SK-N-SH treated with all-trans-retinoic acid at 6 μM for 48 hours (cell line): ENCODE data around the gene AHRR.

Source experiments
- ATAC-seq: fragments of 200-7000 bp; cut with Tn5 transposase; 3 replicates; pipeline ENCODE4 v1.9.1; 2020; ENCODE audit warnings: mild to moderate bottlenecking, moderate library complexity
- ARNTL ChIP-seq: fragments of 450-650 bp; formaldehyde crosslinking; IDR thresholded peaks from 2 replicates; pipeline ENCODE4 v1.5.0; 2020; ENCODE audit warnings: low read depth, mild to moderate bottlenecking, moderate library complexity, borderline replicate concordance
- BACH2 ChIP-seq: fragments of 250-450 bp; sonication (Bioruptor Pico); IDR thresholded peaks from 2 replicates; pipeline ENCODE4 v1.9.0; 2021; ENCODE audit warnings: mild to moderate bottlenecking, borderline replicate concordance
- CSDC2 ChIP-seq: fragments of 250-450 bp; sonication (Bioruptor Pico); IDR thresholded peaks from 2 replicates; pipeline ENCODE4 v1.5.0; 2020; ENCODE audit warnings: mild to moderate bottlenecking, moderate library complexity
- CSRNP3 ChIP-seq: fragments of 250-450 bp; sonication (Bioruptor Pico); IDR thresholded peaks from 2 replicates; pipeline ENCODE4 v1.5.1; 2021; ENCODE audit warnings: mild to moderate bottlenecking, moderate library complexity
- ESRRG ChIP-seq: fragments of 250-450 bp; sonication (Bioruptor Pico); IDR thresholded peaks from 2 replicates; pipeline ENCODE4 v1.6.1; 2021; ENCODE audit warnings: mild to moderate bottlenecking
- GLIS3 ChIP-seq: fragments of 250-450 bp; sonication (Bioruptor Pico); IDR thresholded peaks from 2 replicates; pipeline ENCODE4 v1.5.0; 2020; ENCODE audit warnings: mild to moderate bottlenecking, moderate library complexity
- ISL1 ChIP-seq: fragments of 250-450 bp; sonication (Bioruptor Pico); IDR thresholded peaks from 2 replicates; pipeline ENCODE4 v2.1.2; 2022; ENCODE audit warnings: mild to moderate bottlenecking, moderate library complexity
- OSR1 ChIP-seq: fragments of 250-450 bp; sonication (Bioruptor Pico); IDR thresholded peaks from 2 replicates; pipeline ENCODE4 v1.8.0; 2022; ENCODE audit warnings: moderate library complexity, mild to moderate bottlenecking, inconsistent platforms
- POU6F1 ChIP-seq: fragments of 250-450 bp; sonication (Bioruptor Pico); IDR thresholded peaks from 2 replicates; pipeline ENCODE4 v1.8.0; 2021; ENCODE audit warnings: low read depth, mild to moderate bottlenecking, moderate library complexity, borderline replicate concordance
- PPARA ChIP-seq: fragments of 250-450 bp; sonication (Bioruptor Pico); IDR thresholded peaks from 2 replicates; pipeline ENCODE4 v1.5.0; 2020; ENCODE audit warnings: mild to moderate bottlenecking, borderline replicate concordance
- RARB ChIP-seq: fragments of 250-450 bp; sonication (Bioruptor Pico); IDR thresholded peaks from 2 replicates; pipeline ENCODE4 v1.8.0; 2021; ENCODE audit warnings: mild to moderate bottlenecking, moderate library complexity
- SNAI2 ChIP-seq: fragments of 250-450 bp; sonication (Bioruptor Pico); IDR thresholded peaks from 2 replicates; pipeline ENCODE4 v1.5.0; 2020; ENCODE audit warnings: mild to moderate bottlenecking, moderate library complexity
- TCF4 ChIP-seq: fragments of 250-450 bp; sonication (Bioruptor Pico); IDR thresholded peaks from 2 replicates; pipeline ENCODE4 v1.8.0; 2021; ENCODE audit warnings: mild to moderate bottlenecking, moderate library complexity, borderline replicate concordance
- TOX ChIP-seq: fragments of 250-450 bp; sonication (Bioruptor Pico); IDR thresholded peaks from 2 replicates; pipeline ENCODE4 v1.8.0; 2021; ENCODE audit warnings: mild to moderate bottlenecking, moderate library complexity, borderline replicate concordance
- TSHZ2 ChIP-seq: fragments of 250-450 bp; sonication (Bioruptor Pico); IDR thresholded peaks from 2 replicates; pipeline ENCODE4 v1.5.0; 2020; ENCODE audit warnings: mild to moderate bottlenecking, moderate library complexity
- ZC3H10 ChIP-seq: fragments of 250-450 bp; sonication (Bioruptor Pico); IDR thresholded peaks from 2 replicates; pipeline ENCODE4 v1.5.1; 2021; ENCODE audit warnings: mild to moderate bottlenecking, moderate library complexity
- ZFP3 ChIP-seq: fragments of 250-450 bp; sonication (Bioruptor Pico); IDR thresholded peaks from 2 replicates; pipeline ENCODE4 v1.5.0; 2020; ENCODE audit warnings: mild to moderate bottlenecking, moderate library complexity
- ZFP30 ChIP-seq: fragments of 450-650 bp; formaldehyde crosslinking; IDR thresholded peaks from 2 replicates; pipeline ENCODE4 v1.5.0; 2022; ENCODE audit warnings: mild to moderate bottlenecking, moderate library complexity
- ZNF565 ChIP-seq: fragments of 450-650 bp; formaldehyde crosslinking; conservative IDR thresholded peaks from 2 replicates; pipeline ENCODE4 v1.5.0; 2020; ENCODE audit warnings: low read depth, mild to moderate bottlenecking, moderate library complexity
- ZNF70 ChIP-seq: fragments of 450-650 bp; formaldehyde crosslinking; IDR thresholded peaks from 2 replicates; pipeline ENCODE4 v1.5.0; 2020; ENCODE audit warnings: mild to moderate bottlenecking, moderate library complexity
- ZNF8 ChIP-seq: fragments of 450-650 bp; formaldehyde crosslinking; IDR thresholded peaks from 2 replicates; pipeline ENCODE4 v1.5.0; 2020; ENCODE audit warnings: mild to moderate bottlenecking, moderate library complexity

Gene AHRR

GRCh38 chr5:465591-466403 lies 144.3 kb downstream of the AHRR start (continued):
- TF ChIP-seq CSRNP3 (CRISPR knock-in tag): no peak
- no peak for TF ChIP-seq ISL1 (CRISPR knock-in tag)
- TF ChIP-seq GLIS3 (CRISPR knock-in tag): no peak
- TF ChIP-seq TOX (CRISPR knock-in tag): no peak
- TF ChIP-seq ZFP30 (CRISPR knock-in tag): no peak
- no peak for TF ChIP-seq ZNF565 (CRISPR knock-in tag)
- no peak for TF ChIP-seq BACH2 (CRISPR knock-in tag)
- no peak for TF ChIP-seq SNAI2 (CRISPR knock-in tag)
- TF ChIP-seq RARB: no peak
- TF ChIP-seq ZFP3 (CRISPR knock-in tag): no peak

GRCh38 chr5:466661-467310 lies 145.3 kb downstream of the AHRR start:
- no peak for ATAC-seq
- no peak for TF ChIP-seq ZNF8 (CRISPR knock-in tag)
- no peak for TF ChIP-seq PPARA (CRISPR knock-in tag)
- no peak for TF ChIP-seq ISL1 (CRISPR knock-in tag)
- no peak for TF ChIP-seq GLIS3 (CRISPR knock-in tag)
- no peak for TF ChIP-seq POU6F1 (CRISPR knock-in tag)
- no peak for TF ChIP-seq TSHZ2 (CRISPR knock-in tag)
- TF ChIP-seq TCF4 (CRISPR knock-in tag): no peak
- TF ChIP-seq TOX (CRISPR knock-in tag): no peak

GRCh38 chr5:468401-468800 lies 146.9 kb downstream of the AHRR start:
- ATAC-seq: no peak
- TF ChIP-seq OSR1 (CRISPR knock-in tag) (no peak), ZFP3 (CRISPR knock-in tag) (no peak), ZFP30 (CRISPR knock-in tag) (no peak), ZNF8 (CRISPR knock-in tag) (no peak), ESRRG (no peak), CSDC2 (CRISPR knock-in tag) (no peak), ZC3H10 (no peak), TOX (CRISPR knock-in tag) (no peak), ISL1 (CRISPR knock-in tag) (no peak), RARB (no peak), CSRNP3 (CRISPR knock-in tag) (no peak), PPARA (CRISPR knock-in tag) (no peak), ZNF70 (no peak), ZNF565 (CRISPR knock-in tag) (no peak), TCF4 (CRISPR knock-in tag) (no peak), SNAI2 (CRISPR knock-in tag) (no peak), ARNTL (CRISPR knock-in tag) (no peak)
